Activated T-cell treated with anti-CD3 and anti-CD28 coated beads for 1 hour (primary cell): Measurements from ENCODE around the gene ACKR2.
A peak's percentile ranks its signal among the peaks of the same experiment; 100 is the strongest.
"Not testable (repeated sequence)": the region's sequence is repeated elsewhere in the genome, so short reads cannot be mapped to it uniquely, and the experiment has no call there.

Experiments
- DNase-seq: peaks from one replicate; pipeline ENCODE4 v3.0.0-alpha.2; 2020; ENCODE audit warnings: low read depth

ACKR2 gene

GRCh38 chr3:42801784-42802183 is 7.5 kb upstream of the ACKR2 start:
- DNase-seq, result no peak

DNA sequence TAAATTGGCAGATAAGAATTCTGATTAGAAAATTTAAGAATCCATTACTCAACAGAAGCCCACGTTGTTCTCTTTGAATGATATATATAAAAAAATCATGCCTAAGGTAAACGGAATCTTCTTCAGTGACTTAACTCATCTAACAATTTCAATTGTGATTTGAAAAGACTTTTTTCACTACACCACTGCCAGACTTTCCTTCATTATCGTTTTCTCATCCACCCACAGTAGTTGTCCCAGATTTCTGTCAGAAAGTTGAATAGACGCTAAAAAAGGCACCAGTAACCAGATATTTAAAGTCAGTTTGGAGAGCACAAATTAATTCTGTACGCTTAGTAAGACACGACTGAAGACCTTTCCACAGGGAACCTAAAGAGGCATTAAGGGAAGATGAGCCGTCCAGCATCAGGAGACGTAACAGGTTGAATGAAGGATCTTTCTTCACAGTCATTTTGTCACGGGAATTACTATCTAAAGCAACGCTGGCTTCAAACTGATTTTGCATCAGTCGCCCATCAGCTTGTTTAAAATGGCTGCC is 6.3 kb upstream of the ACKR2 start:
- DNase-seq, result no peak

- no peak for DNase-seq
Measured at GRCh38 chr3:42803414-42804105, 5.7 kb upstream of the ACKR2 start.

GRCh38 chr3:42804106-42804830 is 5.0 kb upstream of the ACKR2 start, which contains the start of gene HIGD1A:
TSS of gene HIGD1A (minus strand) at chr3:42804490. CDS start at chr3:42794253, 10,237 bp downstream.
- DNase-seq, result peak; percentile 91

DNA sequence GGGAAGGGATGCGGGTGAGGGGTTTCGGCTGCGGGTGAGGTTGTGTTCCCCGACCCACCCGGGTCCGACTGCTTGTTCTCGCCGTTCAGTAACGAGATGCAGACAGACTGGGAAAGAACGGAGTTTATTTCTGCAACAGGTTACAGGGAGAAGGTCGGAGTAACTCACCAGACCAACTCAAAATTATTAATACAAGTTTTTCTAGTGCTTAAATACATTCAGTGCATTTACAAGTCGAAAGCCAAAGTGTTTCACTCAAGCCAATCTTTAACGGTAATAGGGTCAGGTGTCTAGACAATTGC is 4.5 kb upstream of the ACKR2 start:
- DNase-seq, result no peak

GRCh38 chr3:42805141-42805821 is 4.0 kb upstream of the ACKR2 start:
- DNase-seq, result no peak

DNA sequence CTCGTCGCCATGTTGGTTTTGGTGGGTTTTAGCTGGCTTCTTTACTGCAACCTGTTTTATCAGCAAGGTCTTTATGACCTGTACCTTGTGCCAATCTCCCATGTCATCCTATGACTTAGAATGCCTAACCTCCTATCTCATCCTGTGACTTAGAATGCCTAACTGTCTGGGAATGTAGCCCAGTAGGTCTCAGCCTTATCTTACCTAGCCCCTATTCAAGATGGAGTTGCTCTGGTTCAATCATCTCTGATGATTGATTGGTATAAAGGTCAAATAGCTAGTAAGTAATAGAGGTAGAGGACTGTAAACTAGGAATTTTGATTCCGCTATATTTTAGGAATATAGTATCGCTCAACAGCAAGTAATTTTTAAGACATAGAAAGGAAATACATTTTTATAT is 1.3 kb upstream of the ACKR2 start:
- no peak for DNase-seq

GRCh38 chr3:42810706-42811105 is 1.5 kb downstream of the ACKR2 start:
- not testable (repeated sequence) for DNase-seq

- DNase-seq, result not testable (repeated sequence)
Measured at GRCh38 chr3:42811118-42811883, 2.1 kb downstream of the ACKR2 start.

- no peak for DNase-seq
Measured at GRCh38 chr3:42814246-42814645, 5.0 kb downstream of the ACKR2 start.

DNA sequence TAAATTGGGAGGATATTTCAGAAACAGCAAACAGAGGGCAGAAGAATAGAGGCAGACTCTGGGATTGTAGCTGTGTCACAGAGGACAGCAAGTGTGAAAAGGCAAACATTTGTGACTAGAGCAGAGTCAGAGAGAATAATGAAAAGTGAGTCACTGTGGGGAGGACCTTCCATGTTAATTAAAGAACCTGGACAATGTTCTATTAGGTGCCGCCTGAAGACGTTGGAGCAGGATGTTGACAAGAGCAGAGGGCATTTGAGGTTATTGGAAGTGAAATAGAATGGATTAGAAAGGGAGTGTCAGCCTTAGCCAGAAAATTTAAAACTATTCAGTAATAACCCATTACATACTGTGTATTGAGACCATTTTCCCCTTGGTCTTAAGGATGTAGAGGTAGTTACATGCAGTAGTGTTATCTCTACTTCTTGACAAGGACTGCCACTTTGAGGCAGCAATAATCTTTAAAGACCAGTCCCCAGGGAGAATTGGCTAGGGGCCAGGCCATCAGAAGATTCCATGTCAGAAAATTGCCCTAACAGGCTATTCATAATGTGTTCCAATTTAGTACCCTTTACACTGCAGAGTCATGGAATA is 5.8 kb downstream of the ACKR2 start:
- DNase-seq, result no peak

GRCh38 chr3:42815826-42816225 is 6.6 kb downstream of the ACKR2 start:
- DNase-seq, result no peak

- DNase-seq, result no peak
Measured at GRCh38 chr3:42819351-42819965, 10.2 kb downstream of the ACKR2 start.

- DNase-seq, result no peak
Measured at GRCh38 chr3:42820746-42821051, 11.5 kb downstream of the ACKR2 start.

GRCh38 chr3:42822828-42823227 is 13.6 kb downstream of the ACKR2 start:
- no peak for DNase-seq

GRCh38 chr3:42823351-42823750 is 14.1 kb downstream of the ACKR2 start:
- no peak for DNase-seq

DNA sequence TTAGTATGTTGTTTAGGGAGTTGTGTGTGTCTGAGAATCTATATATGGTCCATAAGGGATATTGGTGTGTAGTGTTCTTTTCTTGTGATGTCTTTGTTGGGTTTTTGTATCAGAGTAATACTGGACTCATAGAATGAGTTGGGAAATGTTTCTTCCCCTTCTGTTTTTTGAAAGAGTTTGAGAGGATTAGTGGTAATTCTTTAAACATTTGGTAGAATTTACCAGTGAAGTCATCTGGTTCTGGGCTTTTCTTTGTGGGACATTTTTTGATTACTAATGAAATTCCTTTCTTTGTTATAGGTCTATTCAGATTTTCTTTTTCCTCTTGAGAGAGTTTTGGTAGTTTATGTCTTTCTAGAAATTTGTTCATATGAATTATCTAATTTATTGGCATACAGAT is 16.9 kb downstream of the ACKR2 start:
- DNase-seq, result no peak

GRCh38 chr3:42827023-42827422 is 17.8 kb downstream of the ACKR2 start:
- no peak for DNase-seq

GRCh38 chr3:42827654-42828053 is 18.4 kb downstream of the ACKR2 start:
- DNase-seq, result no peak

DNA sequence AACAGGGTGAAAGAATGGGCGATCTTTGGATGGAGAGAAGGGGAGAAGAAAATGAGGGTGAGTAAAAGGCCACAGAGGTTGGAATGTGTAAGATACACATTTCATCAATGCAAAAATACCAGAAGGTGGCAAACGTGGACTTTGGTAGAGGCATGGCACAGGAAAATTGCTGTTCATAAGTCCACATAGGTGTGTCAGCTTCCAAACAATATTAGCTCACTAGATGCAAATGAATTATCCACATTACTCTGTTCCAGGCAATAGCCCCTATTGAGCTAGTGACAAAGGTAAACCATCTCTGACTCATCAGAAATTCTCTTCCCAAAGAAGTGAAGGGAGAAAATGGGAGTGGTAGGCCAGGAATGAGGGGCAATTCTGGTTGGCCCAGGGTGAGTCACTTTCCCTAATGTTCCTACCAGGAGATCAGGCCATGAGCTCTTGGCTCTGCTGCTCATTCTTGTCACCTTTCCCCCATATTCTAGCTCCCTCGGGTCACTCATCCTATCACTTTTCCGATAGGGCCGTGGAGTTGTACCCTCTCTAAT is 19.9 kb downstream of the ACKR2 start:
- DNase-seq, result no peak
